HG03354 (cell line): ENCODE results near the gene SPOCK2.

Experiments used
- ATAC-seq: cut with Tn5 transposase; IDR thresholded peaks from one replicate; pipeline ENCODE4 v1.9.1; 2021; ENCODE audit warnings: mild to moderate bottlenecking; ENCODE audit not compliant: unreplicated experiment, poor library complexity, severe bottlenecking

The SPOCK2 gene

DNA sequence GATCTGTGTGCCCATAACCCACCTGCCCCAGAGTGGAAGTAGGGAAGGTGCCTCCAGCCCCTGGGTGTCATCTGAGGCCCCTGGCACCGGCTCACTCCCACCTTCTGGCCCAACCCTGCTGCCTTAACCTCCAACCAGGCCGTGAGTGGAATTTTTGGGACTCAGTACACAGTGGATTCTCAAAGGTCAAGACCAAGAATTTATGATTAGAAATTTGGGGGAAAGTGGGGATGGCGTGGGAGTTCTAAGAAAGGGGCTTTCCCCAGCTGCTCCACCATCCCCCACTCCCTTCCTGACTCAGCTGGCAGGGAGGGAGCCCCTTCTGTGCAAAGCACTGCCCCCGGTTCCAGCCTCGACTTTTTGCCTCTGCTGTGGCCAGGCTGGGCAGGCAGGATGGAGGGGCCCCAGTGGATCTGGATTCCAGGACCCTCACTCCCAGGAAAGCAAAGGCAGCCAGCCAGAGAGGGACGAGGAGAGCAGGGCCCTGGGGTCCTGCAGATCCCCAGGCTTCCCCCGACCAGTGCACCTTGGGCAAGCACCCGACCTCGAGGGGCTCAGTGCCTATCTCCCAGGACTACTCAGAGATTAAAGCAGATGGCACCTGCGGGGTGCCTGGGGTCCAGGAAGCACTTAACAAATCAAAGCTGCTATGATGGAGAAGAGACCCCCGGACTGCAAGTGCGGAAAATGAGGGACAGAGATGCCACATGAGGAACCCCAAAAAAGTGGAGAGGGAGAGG lies 12.8 kb downstream of the SPOCK2 start:
- no peak for ATAC-seq

DNA sequence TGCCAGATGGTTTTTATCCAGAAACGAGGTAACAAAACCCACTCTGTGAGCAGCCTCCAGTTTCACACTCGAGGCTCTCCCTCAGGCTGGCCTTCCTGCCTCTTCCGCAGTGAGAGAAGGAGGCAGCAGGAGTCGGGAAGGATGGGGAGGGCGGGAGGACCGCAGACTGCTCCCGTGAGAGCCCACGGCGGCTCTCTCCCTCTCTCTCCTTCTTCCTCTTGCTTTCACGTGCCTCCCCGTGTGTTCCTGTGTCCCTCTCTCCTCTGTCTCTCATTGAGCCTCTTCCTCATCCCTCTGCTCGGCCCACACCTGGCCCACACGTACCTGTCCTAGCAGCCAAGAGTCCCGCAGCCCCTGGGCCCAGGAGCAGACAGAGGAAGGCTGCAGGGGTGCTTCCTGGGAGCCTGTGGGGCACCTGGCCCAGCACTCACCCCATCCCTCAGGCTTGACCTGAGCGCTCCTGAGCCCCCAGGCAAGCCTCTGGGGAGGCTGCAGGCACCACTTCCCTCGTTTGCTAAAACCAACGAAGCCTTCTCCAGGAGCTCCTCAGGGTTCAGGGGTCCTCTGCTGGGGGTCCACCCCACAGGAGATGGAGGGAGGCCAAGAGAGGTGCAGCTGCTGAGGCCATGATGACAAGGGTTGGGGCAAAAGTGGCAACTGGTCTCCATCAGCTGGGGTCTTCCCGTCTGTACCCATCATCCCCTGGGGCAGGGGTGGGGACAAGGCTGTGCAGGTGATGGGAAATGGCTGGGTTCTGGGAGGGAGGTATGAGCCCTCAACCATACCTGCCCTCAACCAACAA lies 13.6 kb downstream of the SPOCK2 start:
- ATAC-seq = no peak

DNA sequence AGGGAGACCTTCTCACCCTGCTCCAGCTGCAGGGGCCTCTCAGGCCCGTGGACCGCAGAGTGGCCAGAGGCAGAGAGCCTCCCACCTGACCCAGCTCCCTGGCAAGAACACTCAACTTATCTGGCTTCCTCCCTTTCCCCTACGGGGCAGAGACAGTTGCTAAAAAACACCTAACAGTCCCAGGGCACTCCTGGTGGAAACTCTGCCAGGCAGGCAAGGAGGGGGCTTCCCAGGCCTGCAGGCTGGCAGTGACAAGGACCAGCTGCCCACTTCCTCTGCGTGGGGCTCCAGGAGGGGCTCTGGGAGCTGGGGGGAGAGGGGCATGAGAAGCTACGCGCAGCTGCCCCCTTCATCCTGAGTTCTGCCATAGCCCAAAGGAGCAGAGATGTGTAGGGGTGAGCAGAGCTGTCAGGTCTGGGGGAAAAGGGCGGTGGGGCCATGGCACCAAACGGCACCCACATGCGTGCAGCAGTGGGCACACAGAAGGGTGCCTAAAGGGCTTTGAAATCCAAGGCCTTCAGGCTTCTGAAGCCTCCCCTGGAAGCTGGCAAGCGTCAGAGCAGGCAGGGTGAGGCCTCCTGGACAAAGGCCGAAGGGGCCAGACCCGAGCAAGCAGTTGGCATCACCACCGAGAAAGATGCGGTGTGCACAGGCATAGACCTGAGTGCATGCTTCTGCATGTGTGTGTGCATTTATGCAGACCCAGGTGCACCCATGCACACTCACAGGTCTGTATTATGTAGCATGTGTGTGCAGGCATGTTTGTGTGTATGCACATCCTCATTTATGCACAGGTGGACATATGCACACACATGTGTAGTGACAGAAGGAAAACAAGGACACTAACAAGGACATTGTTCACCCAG lies 14.4 kb downstream of the SPOCK2 start:
- ATAC-seq = no peak

DNA sequence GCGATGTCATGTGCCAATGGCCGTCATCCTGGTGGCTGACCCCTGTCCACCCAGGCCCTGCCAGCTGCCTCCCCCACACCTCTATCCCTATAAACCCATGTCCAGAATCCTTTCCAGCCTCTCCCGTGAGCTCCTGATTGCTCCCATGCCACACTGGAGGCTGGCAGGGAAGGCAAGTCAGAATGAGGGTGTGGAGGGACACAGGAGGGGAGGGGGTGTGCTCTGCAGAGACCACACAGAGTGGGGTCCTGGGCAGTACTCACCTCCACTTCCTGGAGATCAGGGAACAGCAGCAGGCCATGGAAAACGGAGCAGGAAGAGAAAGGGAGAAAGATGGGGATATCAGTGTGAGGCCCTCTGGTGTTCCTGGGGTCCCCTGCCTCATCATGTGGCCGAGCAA lies 15.7 kb downstream of the SPOCK2 start:
- no peak for ATAC-seq

DNA sequence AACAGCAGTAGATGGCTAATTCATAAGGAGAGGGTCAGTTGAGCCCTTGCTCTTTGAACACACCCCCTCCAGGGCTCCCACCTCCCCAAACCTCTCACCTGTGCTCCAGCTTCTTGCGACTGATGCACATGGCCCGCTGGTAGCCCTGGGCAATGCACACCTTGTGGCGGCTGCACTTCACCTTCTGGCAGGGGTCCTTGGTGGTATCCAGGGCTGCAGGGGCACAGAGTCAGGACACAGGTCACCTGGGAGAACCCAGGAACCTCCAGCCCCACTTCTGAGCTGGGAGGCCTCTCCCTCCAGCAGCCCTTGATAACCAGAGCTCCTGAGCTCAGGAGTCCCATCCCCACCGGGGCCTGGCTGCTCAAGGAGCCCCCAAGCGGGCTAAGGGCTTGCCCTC lies 16.3 kb downstream of the SPOCK2 start:
- no peak for ATAC-seq

DNA sequence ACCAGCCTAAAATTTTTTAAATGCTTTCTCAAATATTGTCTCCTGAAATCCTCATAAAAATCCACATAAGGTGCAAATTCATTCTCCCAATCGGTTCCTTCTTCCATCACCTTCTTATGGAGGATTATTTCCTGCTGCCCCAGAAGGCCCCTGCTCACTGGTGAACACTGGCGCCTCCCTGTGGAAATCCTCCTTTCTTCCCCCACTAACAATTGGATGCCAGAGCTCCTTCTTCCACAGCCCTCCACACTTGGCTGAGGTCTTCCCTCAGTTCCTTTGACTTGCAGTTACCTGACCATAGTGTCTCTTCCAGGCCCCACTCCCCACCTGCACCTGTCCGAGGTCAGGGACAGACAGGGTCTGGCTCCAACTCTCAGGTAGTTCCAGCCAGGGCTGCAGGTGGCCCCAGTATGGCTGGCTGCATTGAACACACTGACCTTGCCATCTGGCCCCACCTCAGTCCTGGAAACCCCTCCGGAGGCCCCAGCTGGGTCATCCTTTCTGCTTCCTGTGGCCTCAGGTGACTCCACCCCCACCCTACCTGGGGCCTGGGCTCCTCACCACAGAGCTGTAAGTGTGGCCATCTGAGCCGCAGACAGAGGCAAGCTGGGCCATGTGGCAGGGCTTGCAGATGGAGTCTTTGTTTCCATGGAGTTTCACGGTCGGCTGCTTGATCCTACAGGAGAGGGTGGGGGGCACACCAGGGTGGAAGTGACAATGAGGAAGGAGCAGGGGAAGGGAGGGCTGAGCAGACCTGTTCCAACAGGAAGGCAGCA lies 18.4 kb downstream of the SPOCK2 start:
- ATAC-seq = no peak

DNA sequence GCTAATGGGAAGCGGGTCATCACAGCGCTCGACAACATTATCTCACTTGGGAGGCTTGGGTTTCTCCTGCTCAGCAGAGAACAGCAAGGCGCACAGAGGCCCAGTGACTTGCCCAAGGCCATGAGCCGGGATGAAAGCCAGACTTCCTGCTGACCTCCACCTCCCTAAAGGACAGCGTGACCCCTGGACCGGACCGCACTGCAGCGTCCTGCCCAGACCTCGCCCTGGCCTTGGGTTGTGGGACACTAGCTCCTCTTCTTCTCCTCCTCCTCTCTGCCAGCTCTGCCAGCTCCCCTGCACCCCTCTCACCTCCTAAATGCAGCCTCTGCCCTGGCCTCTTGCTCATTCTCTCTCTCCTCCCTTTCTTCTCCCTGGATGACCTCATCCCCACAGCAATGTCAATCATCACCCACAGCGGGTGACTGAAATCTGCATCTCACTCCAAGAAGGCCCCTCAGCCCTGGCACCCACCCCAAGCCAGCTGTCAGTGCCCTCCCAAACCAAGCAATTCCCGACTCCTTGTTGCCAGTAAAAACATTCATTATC lies 19.4 kb downstream of the SPOCK2 start:
- no peak for ATAC-seq

DNA sequence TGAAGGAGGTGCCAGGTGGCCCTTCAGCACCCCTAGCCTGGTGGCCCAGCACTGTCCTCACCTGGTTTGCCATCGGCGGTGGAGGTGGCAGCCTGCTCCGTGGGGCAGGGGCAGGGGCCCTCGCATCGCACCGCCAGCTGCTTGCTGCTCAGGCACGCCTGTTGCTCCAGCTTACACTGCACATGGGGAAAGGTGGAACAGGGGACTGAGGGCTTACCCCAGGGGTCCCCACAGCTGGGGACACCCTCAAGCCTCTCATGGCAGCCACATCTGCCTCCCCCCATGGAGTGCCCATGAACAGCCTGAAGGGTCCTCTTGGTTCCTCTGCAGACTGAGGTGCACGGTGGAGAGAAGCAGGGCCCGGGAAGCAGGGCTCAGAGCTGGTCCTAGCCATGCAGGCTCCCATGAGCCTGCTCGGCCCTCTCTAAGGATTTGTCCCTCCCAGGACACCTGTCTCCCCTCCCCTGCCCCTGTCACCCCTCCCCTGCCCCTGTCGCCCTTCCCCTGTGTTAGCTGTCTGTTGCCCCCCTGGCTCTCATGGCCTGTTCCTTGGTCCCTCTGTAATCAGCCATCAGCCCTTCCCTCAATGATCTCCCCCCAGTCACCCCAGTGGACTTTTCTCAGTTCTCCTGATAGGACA lies 20.1 kb downstream of the SPOCK2 start:
- ATAC-seq = no peak

DNA sequence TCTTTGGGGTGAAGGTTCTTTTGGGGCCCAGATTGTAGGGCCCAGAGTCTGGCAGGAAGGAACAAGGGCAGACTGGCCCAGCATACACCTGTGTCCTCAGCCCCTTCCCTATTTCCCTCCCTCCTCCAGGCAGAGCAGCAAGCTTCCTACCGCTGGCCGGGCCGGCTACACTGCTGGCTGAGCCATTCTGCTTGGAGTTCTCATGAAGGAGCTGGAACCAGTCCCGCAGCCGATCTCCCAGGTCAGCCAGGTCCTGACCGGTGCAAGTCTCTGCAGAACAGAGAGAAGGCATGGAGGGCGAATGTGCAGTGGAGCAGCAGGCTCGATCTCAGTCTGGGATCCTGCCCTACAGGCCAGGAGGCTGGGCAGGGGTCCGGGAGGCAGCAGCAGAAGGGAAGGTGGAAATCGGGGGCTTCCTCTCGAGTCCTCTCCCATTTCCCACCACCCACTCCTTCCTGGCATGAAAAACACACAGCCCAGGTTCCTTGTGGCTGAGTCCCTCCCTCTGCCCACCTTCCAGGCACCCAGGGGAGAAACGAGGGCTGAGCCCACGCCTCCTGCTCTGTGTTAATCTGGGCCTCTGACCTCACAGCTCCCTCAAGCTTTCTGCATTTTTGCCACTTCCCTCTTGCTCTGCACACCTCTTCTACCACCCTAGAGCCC lies 20.8 kb downstream of the SPOCK2 start:
- no peak for ATAC-seq

DNA sequence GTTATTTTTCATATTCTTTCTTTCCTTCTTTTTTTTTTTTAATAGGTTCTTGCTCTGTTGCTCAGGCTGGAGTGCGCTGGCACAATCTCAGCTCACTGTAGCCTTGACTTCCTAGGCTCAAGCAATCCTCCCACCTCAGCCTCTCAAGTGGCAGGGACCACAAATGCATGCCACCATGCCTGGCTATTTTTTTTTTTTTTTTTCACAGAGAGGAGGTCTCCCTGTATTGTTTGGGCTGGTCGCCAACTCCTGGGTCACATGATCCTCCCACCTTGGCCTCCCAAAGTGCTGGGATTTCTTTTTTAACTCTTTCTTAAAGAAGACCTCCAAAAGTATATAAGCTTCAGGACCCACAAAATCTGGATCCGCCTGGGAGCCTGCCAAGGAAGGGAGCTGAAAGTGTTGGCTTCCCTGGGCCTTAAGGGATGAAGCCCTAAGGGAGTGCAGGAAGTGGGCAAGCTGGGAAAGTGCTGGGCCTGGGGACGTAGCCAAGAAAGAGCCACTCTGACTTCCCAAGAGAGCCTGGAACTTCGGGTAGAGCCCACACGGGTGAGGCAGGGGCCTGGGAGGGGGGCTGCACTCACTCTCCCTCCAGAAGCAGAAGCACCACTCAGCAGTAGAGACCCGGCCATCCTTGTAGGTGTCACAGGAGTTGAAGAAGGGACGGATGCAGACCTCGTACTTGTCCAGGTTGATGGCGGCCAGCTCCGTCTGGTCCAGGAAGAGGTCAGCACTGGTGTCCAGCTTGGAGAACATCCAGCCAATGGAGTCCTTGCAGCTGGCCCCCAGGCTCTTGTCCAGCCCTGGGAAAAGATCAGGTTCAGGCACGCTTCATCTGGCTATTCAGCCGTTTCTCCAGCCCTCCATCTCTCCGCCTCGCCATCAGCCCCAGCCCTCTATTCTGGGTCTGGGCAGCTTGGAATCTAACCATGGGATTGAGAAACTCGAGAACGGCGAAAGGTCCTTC lies 21.8 kb downstream of the SPOCK2 start:
- ATAC-seq = no peak

DNA sequence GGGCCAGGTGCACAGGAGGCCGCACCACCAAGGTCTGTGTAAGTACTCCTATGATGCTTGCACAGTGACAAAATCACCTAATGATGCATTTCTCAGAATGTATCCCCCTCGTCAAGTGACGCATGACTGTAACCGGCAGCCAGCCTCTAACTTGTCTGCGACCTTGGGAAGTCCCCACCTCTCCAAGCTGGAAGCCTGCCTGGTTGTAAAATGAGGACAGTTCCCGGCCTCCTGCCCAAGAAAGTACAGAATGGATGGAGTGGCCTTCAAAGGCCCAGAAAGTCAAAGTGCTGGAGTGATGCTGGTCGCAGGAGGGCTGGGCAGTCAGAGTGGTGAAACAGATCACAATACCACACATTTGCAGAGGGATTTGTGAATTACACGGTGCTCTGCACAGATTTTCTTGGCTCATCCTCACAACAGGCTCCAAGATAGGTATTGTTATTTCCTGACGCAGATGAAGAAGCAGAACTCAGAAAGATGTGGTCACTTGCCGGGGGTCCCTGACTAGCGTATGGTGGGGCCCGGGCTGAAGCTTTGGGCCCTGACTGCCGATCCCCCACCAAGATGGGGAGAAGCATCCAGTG lies 22.8 kb downstream of the SPOCK2 start:
- no peak for ATAC-seq

DNA sequence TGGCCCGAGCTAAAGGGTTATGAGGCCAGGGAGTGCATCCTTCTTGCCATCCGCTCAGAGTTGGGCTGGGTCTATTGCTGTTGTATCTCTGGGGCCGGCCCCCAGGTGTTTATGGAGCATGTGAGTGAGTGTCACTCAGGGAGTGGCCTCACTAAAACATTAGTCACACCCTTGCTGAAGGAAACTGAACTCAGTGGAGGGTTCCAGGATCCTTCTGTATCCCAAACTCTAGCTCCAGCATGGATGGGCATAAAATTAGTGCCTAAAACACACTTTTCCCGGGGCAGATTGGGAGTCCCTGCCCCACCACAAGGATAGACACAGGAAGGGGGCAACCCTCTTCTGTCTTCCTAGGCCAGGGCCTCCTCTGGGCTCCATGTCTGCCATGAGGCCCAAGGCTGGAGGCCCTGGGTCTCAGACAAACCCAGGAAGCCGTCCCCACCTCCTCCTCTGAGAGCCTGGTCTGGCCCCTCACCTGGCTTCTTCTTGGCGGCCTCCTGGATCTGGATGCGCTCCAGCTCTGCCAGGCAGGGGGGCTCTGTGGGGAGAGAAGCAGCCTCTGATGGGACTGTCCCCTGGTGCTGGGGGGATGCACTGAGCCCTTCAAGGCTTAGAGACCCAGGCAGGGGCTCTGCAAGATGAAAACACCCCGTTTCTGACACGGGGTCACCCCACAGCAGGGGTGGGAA lies 24.5 kb downstream of the SPOCK2 start:
- no peak for ATAC-seq

DNA sequence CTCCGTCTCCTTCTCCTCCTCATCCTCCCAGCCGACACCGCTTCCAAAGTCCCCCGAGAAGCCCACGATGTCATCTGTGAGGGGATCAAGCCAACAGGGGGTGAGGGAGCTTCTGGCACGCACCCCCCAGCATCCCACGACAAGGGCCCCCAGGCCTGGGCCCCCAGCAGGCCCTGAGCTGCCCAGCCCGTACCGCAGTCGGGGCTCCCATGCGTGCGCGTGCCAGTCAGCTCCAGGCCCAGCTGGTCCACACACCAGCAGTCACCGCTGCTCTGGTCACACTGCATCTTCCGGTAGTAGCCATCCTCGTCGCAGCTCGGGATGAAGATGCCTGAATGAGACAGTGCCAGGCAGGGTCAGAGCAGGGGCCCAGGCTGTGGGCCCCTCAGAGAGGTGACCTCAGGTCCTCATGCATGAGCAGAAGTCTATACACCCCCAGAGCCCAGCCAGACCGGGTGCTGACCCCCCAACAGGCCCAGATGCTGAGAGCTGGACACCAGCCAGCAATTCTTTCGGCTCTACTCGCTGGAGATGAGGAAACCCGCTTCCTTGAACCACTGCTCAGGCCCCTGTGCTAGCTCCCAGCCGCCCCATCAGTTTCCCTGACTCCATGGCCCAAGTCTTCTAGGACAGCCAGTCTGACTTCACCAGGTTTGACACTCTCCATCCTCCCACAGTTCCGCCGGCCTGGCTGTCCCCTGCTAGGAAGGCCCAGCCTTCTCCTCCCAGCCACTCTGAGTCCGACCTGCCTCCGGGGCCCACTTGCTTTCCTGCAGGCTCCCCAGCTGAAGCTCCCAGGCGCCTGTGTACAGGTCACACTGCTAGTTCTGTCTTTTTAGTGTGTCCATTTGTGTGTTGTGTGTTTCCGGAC lies 25.3 kb downstream of the SPOCK2 start:
- ATAC-seq = no peak

DNA sequence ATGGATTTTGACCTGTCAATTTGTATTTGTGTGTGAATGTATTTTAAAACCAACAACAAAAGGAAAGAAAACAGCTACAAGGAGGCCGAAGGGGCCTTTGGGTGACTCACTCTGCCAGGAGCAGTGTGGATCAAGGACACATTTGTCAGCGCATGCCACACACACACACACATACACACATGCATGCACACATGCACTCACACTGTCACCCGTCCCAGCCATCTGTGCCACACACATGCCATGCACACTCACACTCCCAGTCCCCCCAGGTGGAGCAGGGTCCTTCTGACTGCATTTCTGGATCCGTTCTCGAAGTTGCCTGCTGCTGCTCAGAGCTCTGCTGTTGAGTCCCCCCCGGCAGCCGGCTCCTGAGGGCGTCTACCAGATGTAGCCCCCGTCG lies 26.0 kb downstream of the SPOCK2 start:
- no peak for ATAC-seq

DNA sequence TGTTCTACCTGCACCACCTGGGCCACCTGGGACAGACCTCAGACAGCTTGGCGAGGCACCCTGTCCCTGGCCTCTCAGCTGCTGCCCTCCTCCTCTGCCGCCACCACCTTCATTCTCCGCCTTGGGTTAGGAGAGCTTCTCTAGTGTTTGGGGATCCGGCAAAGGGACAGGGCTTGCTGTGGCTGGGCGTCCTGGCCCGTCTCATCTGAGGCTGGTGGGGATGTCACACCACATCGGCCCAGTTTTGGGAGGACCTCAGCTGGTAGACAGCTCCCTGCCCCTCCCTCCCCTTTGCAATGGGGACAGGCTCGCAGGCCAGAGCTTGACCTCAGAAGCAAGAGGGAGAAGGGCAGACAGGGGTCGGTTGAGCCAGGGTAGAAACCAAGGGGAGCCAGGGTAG lies 26.4 kb downstream of the SPOCK2 start:
- ATAC-seq = no peak

DNA sequence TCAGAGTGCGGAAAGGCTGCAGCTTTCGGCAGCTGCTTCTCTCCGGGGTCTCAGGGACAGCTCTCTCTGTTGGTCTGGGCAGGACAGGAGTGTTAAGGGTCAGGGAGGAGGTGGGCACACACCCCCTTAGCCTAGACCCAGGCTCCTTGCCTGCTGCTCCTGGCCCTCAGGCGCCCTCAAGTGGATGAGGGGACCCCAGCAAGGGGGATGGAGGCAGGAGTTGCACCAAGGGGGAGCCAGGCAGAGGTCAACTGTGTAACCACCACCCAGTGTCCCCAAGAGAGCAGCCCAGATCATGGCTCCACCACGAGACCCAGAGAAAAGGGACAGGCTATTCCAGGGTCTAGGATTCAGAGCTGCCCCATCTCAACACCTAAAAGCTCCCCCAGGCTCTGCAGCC lies 26.9 kb downstream of the SPOCK2 start:
- ATAC-seq = no peak
